ENCODE data around the gene CD58.

Gene CD58

GRCh38 chr1:116501125-116501869, 69.5 kb downstream of the CD58 start:
- Mint-ChIP-seq H3K36me3 (peaks cover 13% of the 10 kb centered on the region), H3K27ac (no peak overlapping the region), H3K27me3 (no peaks in the 10 kb centered on the region), H3K4me1 (peaks cover 76% of the 10 kb centered on the region), H3K4me3 (no peak overlapping the region), H3K9me3 (no peaks in the 10 kb centered on the region)
- DNase-seq, result no peak
- CTCF ChIA-PET, result interaction anchor here (0.7 to 25.5 kb wide), 6 partner anchors 14 to 593 kb away, joined by 3 to 506 read pairs (median 14); no protein-coding TSS in a partner anchor

GRCh38 chr1:116498789-116499628, 71.8 kb downstream of the CD58 start:
- Mint-ChIP-seq H3K27ac (no peak overlapping the region), H3K4me1 (peaks cover 59% of the 10 kb centered on the region), H3K4me3 (no peak overlapping the region), H3K9me3 (no peaks in the 10 kb centered on the region), H3K27me3 (no peaks in the 10 kb centered on the region), H3K36me3 (peaks cover 13% of the 10 kb centered on the region)
- peak; percentile 65 for DNase-seq
- CTCF ChIA-PET, result interaction anchor here (0.6 to 25.5 kb wide), 39 partner anchors 8 to 375 kb away, joined by 3 to 506 read pairs (median 4); partner anchors contain the start of gene ATP1A1

GRCh38 chr1:116497656-116498055, 73.2 kb downstream of the CD58 start:
- H3K4me3 Mint-ChIP-seq, result no peak overlapping the region
- H3K4me1 Mint-ChIP-seq, result peaks cover 45% of the 10 kb centered on the region
- H3K27me3 Mint-ChIP-seq, result no peaks in the 10 kb centered on the region
- H3K36me3 Mint-ChIP-seq, result peaks cover 6% of the 10 kb centered on the region
- no peak overlapping the region for H3K27ac Mint-ChIP-seq
- CTCF ChIA-PET, result interaction anchor here (0.7 to 25.5 kb wide), 6 partner anchors 13 to 483 kb away, joined by 3 to 506 read pairs (median 13); no protein-coding TSS in a partner anchor
- DNase-seq, result no peak
- H3K9me3 Mint-ChIP-seq, result no peaks in the 10 kb centered on the region

GRCh38 chr1:116496898-116497297, 73.9 kb downstream of the CD58 start:
- Mint-ChIP-seq H3K4me3 (no peak overlapping the region), H3K27ac (no peak overlapping the region), H3K9me3 (no peaks in the 10 kb centered on the region), H3K36me3 (peaks cover 3% of the 10 kb centered on the region), H3K27me3 (no peaks in the 10 kb centered on the region), H3K4me1 (peaks cover 38% of the 10 kb centered on the region)
- DNase-seq, result no peak
- CTCF ChIA-PET, result interaction anchor here (12.3 to 25.5 kb wide), 2 partner anchors 12 to 355 kb away, joined by 161 to 506 read pairs; no protein-coding TSS in a partner anchor

- H3K36me3 Mint-ChIP-seq, result peaks cover 3% of the 10 kb centered on the region
- H3K27me3 Mint-ChIP-seq, result no peaks in the 10 kb centered on the region
- H3K27ac Mint-ChIP-seq, result peak overlapping the region; percentile 25
- no peak for DNase-seq
- CTCF ChIA-PET, result interaction anchor here (12.3 to 25.5 kb wide), 2 partner anchors 11 to 354 kb away, joined by 161 to 506 read pairs; no protein-coding TSS in a partner anchor
- no peak overlapping the region for H3K4me3 Mint-ChIP-seq
- H3K9me3 Mint-ChIP-seq, result no peaks in the 10 kb centered on the region
- peaks cover 33% of the 10 kb centered on the region for H3K4me1 Mint-ChIP-seq
These were observed 74.4 kb downstream of the CD58 start for GRCh38 chr1:116496380-116496779.

- DNase-seq, result no peak
These were observed 75.3 kb downstream of the CD58 start for GRCh38 chr1:116495535-116495934.

GRCh38 chr1:116494745-116495144, 76.1 kb downstream of the CD58 start:
- Mint-ChIP-seq H3K9me3 (no peaks in the 10 kb centered on the region), H3K27me3 (peaks cover 3% of the 10 kb centered on the region), H3K36me3 (no peaks in the 10 kb centered on the region), H3K4me3 (no peak overlapping the region), H3K27ac (no peak overlapping the region), H3K4me1 (peaks cover 24% of the 10 kb centered on the region)
- DNase-seq, result no peak
- CTCF ChIA-PET, result interaction anchor here (1.2 to 25.5 kb wide), 3 partner anchors 10 to 353 kb away, joined by 3 to 506 read pairs (median 161); no protein-coding TSS in a partner anchor

More at GRCh38 chr1:116495535-116495934, 75.3 kb downstream of the CD58 start:
- Mint-ChIP-seq H3K27ac (no peak overlapping the region), H3K36me3 (no peaks in the 10 kb centered on the region), H3K4me1 (peaks cover 29% of the 10 kb centered on the region), H3K4me3 (no peak overlapping the region), H3K9me3 (no peaks in the 10 kb centered on the region), H3K27me3 (peaks cover 3% of the 10 kb centered on the region)
- CTCF ChIA-PET, result interaction anchor here (12.3 to 25.5 kb wide), 2 partner anchors 11 to 353 kb away, joined by 161 to 506 read pairs; no protein-coding TSS in a partner anchor

GRCh38 chr1:116494353-116494692, 76.5 kb downstream of the CD58 start:
- peaks cover 3% of the 10 kb centered on the region for H3K27me3 Mint-ChIP-seq
- H3K4me1 Mint-ChIP-seq, result peaks cover 23% of the 10 kb centered on the region
- no peak overlapping the region for H3K4me3 Mint-ChIP-seq
- DNase-seq, result no peak
- H3K9me3 Mint-ChIP-seq, result no peaks in the 10 kb centered on the region
- H3K36me3 Mint-ChIP-seq, result no peaks in the 10 kb centered on the region
- no peak overlapping the region for H3K27ac Mint-ChIP-seq
- CTCF ChIA-PET, result interaction anchor here (1.2 to 25.5 kb wide), 3 partner anchors 9 to 352 kb away, joined by 3 to 506 read pairs (median 161); no protein-coding TSS in a partner anchor

- H3K4me3 Mint-ChIP-seq, result no peak overlapping the region
- peaks cover 20% of the 10 kb centered on the region for H3K4me1 Mint-ChIP-seq
- H3K27me3 Mint-ChIP-seq, result peaks cover 3% of the 10 kb centered on the region
- no peaks in the 10 kb centered on the region for H3K9me3 Mint-ChIP-seq
- CTCF ChIA-PET, result interaction anchor here (0.9 to 25.5 kb wide), 4 partner anchors 8 to 352 kb away, joined by 3 to 506 read pairs (median 82); no protein-coding TSS in a partner anchor
- no peak overlapping the region for H3K27ac Mint-ChIP-seq
- no peaks in the 10 kb centered on the region for H3K36me3 Mint-ChIP-seq
- no peak for DNase-seq
These were observed 77.1 kb downstream of the CD58 start for GRCh38 chr1:116493484-116494352.

GRCh38 chr1:116493036-116493435, 77.8 kb downstream of the CD58 start:
- no peak for DNase-seq
- no peaks in the 10 kb centered on the region for H3K36me3 Mint-ChIP-seq
- no peak overlapping the region for H3K4me3 Mint-ChIP-seq
- H3K27me3 Mint-ChIP-seq, result peaks cover 3% of the 10 kb centered on the region
- peaks cover 20% of the 10 kb centered on the region for H3K4me1 Mint-ChIP-seq
- H3K9me3 Mint-ChIP-seq, result no peaks in the 10 kb centered on the region
- no peak overlapping the region for H3K27ac Mint-ChIP-seq
- CTCF ChIA-PET, result interaction anchor here (0.9 to 25.5 kb wide), 3 partner anchors 8 to 351 kb away, joined by 3 to 506 read pairs (median 161); no protein-coding TSS in a partner anchor

- no peak overlapping the region for H3K27ac Mint-ChIP-seq
- no peak for DNase-seq
- CTCF ChIA-PET, result interaction anchor here (25.5 kb wide), 1 partner anchor 350 kb away, joined by 506 read pairs; no protein-coding TSS in a partner anchor
- no peaks in the 10 kb centered on the region for H3K36me3 Mint-ChIP-seq
- H3K4me3 Mint-ChIP-seq, result no peak overlapping the region
- no peaks in the 10 kb centered on the region for H3K9me3 Mint-ChIP-seq
- peaks cover 8% of the 10 kb centered on the region for H3K27me3 Mint-ChIP-seq
- peaks cover 19% of the 10 kb centered on the region for H3K4me1 Mint-ChIP-seq
These were observed 78.4 kb downstream of the CD58 start for GRCh38 chr1:116492358-116492811.

- peaks cover 13% of the 10 kb centered on the region for H3K4me1 Mint-ChIP-seq
- no peaks in the 10 kb centered on the region for H3K9me3 Mint-ChIP-seq
- CTCF ChIA-PET, result interaction anchor here (25.5 kb wide), 1 partner anchor 350 kb away, joined by 506 read pairs; no protein-coding TSS in a partner anchor
- H3K4me3 Mint-ChIP-seq, result no peak overlapping the region
- no peaks in the 10 kb centered on the region for H3K36me3 Mint-ChIP-seq
- H3K27me3 Mint-ChIP-seq, result peaks cover 8% of the 10 kb centered on the region
- DNase-seq, result no peak
- H3K27ac Mint-ChIP-seq, result no peak overlapping the region
These were observed 79.0 kb downstream of the CD58 start for GRCh38 chr1:116491700-116492357.

GRCh38 chr1:116490588-116490987, 80.2 kb downstream of the CD58 start:
- peaks cover 8% of the 10 kb centered on the region for H3K27me3 Mint-ChIP-seq
- no peak for DNase-seq
- peaks cover 3% of the 10 kb centered on the region for H3K4me1 Mint-ChIP-seq
- CTCF ChIA-PET, result interaction anchor here (1.1 to 25.5 kb wide), 4 partner anchors 8 to 348 kb away, joined by 3 to 506 read pairs (median 4); no protein-coding TSS in a partner anchor
- no peak overlapping the region for H3K4me3 Mint-ChIP-seq
- no peak overlapping the region for H3K27ac Mint-ChIP-seq
- no peaks in the 10 kb centered on the region for H3K9me3 Mint-ChIP-seq
- no peaks in the 10 kb centered on the region for H3K36me3 Mint-ChIP-seq
